Mononuclear cell (primary cell): Measurements from ENCODE around the gene CDH23. TPM values are rescaled to one million over a fixed set of nuclear protein-coding genes. Genes with fewer than 3 reads are reported as not detected.

ENCODE experiments used
- H3K27me3 ChIP-seq: 2 replicates; pipeline ENCODE4 v1.6.0; 2011; ENCODE audit warnings: low read length, control low read depth; ENCODE audit not compliant: insufficient read depth
- H3K4me1 ChIP-seq: 2 replicates; pipeline ENCODE4 v1.5.1; 2011; ENCODE audit warnings: mild to moderate bottlenecking, low read length, control low read depth; ENCODE audit not compliant: insufficient read depth
- H3K4me3 ChIP-seq: 2 replicates; pipeline ENCODE4 v1.5.1; 2011; ENCODE audit warnings: mild to moderate bottlenecking, low read length, moderate library complexity
- H3K9me3 ChIP-seq: 2 replicates; pipeline ENCODE4 v1.5.1; 2011; ENCODE audit warnings: low read depth, mild to moderate bottlenecking, control low read depth, low read length
- total RNA-seq: library from RNA; depleted of rRNA; stranded (reverse); fragments of >200 nt; gene quantifications from one replicate; pipeline ENCODE4 v1.2.3, GENCODE V29; 2012

Gene CDH23
- total RNA-seq, 1 donor, result 5.0 TPM

DNA sequence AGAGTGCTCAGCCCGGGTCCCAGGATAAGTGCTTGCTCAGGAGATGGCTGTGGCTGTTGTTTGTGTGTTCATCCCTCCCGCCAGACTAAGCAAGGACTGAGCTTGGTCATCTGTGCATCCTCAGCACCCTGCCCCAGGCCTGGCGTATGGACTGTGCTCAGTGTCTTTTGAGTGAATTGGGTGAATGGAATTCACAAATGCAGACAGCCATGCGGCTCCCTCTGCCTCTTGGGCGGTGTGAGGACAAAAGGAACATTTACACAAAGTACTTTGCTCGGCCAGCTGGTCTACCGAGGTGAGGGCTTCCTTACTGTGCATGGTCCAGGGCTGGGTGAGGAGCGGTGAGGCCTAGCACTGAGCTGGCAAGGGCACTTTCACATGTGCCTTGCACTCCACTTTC, 120.2 kb downstream of the CDH23 start:
- Histone ChIP-seq H3K4me1 (no peaks in the 10 kb centered on the region), H3K9me3 (no peaks in the 10 kb centered on the region), H3K27me3 (no peaks in the 10 kb centered on the region), H3K4me3 (no peak overlapping the region)

DNA sequence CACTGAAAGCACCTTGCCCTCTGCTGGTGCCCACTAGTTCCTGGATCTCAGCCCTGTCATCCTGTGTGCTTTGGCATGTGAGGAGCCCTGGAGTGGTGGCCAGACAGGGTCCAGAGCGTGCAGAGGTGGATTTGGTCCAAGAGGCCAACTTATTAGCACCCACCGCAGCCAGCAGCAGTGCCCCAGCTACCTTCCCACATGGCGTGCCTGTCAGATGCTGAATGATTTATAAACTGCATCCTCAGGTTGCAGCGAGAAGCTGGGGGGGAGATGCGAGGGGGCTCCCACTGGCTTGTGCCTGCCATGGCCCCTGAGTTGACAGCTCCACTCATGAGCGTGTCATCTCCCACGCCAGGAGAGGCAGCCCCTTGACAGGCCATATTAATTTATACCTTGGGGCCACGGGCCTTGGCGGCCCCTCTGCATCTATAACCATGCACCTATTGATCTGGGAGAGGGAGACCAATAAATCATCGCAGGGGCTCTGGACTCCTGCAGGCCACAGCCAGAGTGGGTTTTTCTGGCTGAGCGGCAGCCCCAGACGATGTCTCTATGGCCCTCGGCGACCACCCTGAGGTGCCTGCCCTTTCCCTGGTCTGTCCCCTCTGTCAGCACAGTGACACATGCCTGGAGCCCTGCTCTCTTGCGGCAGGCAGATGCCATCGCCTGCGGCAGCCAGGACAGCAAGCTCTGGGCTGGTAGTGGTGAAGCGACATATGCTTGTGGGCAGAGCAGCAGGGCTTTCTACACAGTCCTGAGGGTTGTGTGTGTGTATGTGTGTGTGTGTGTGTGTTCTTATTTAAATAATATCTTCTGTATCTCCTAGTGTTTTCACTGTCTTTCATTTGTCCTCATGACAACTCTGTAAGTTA, 120.8 kb downstream of the CDH23 start:
- Histone ChIP-seq H3K4me3 (no peak overlapping the region), H3K9me3 (no peaks in the 10 kb centered on the region), H3K4me1 (no peaks in the 10 kb centered on the region), H3K27me3 (no peaks in the 10 kb centered on the region)

DNA sequence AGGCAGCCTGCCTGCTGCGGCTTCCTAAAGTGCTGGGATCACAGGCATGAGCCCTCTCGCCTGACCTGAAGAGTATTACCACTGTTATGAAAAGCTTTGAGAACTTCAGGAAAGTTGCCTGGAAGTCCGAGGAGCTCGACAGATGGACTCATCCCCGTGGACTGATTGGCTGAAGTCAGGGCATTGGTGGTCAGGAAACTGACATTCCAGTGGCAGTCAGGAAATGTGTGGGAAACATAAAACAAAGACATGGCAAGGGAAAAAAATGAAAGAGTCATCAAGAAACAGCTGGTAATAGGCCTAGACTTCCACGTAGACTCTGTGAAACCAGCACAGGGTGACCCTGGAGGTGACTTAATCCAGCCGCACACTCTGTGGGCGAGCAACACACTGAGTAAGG, 123.3 kb downstream of the CDH23 start:
- H3K4me3 ChIP-seq, result no peak overlapping the region
- no peaks in the 10 kb centered on the region for H3K27me3 ChIP-seq
- H3K9me3 ChIP-seq, result no peaks in the 10 kb centered on the region
- H3K4me1 ChIP-seq, result no peaks in the 10 kb centered on the region

DNA sequence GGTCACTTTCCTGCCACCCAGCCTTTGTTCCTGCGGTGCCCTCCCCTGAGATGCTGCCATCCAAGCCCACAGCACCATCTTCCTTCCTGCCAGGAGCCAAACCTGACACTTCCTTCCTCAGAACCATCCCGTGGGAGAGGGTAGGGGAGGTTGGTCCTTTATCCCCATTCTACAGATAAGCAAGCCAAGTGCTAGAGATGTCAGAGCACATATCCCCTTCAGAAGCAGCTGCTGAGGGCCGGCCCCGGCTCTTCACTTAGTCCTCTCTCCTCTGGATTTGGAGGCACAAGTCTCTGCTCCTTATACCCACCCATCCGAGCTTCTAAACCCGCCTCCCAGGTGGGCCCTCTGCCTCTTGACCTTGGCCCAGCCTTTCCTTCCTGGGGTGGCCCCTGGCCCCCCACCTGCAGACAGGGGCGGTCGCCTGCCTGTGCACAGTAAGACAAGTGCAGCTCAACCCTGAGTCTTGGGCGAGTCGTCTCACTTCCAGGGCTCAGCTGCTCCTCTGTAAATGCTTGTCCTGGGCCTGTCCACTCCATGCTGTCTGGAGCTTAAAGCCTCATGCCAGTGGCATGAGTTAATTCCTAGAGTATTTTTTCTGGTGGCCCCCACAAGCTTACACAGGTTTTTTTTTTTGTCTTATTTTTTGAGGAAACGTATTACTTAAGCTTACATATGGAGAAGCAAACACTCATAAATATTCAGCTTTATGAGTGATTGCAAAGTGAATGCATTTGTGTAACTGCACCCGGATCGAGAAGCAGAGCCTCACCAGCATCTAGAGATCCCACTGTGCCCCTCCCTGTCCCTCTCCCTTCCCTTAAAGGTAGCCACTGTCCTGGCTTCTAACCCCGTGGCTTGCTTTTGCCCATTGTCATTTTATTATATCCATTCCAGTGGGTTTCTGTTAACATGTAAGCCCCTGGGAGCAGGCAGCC, 125.1 kb downstream of the CDH23 start:
- Histone ChIP-seq H3K4me3 (no peak overlapping the region), H3K9me3 (no peaks in the 10 kb centered on the region), H3K27me3 (no peaks in the 10 kb centered on the region), H3K4me1 (no peaks in the 10 kb centered on the region)

DNA sequence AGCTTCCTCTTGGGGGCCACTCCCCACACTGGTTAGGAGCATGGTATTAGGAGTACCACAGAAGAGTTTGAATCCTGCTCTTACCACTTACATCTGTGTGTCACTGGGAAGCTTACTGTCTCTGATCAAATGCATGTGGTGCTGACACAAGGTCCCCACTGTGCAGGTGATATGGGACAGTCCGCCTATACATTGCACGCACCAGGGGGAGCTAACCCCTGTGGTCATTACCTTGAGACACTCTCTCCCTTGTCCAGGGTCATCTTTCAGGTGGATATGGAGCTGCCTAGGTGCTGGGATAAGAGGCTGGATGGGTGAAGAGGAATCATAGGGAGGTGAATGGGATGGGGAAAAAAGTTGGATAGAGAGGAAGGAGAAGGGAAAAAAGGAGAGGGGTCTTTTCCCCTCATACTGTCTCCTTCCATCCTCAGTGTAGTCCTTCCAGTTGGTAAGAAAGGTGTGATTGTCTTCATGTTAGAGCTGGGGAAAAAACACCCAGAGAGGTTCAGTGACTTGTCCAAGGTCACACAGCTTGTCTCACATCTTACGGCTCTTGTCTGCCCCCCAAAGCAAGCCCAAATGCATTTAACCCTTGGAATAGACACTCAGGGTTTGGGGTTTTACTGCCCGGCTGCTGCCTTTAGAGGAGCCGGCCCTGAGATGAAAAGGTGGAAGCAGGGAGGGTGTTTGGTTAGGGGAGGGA, 125.9 kb downstream of the CDH23 start:
- no peaks in the 10 kb centered on the region for H3K27me3 ChIP-seq
- no peaks in the 10 kb centered on the region for H3K4me1 ChIP-seq
- no peaks in the 10 kb centered on the region for H3K9me3 ChIP-seq
- H3K4me3 ChIP-seq, result no peak overlapping the region

DNA sequence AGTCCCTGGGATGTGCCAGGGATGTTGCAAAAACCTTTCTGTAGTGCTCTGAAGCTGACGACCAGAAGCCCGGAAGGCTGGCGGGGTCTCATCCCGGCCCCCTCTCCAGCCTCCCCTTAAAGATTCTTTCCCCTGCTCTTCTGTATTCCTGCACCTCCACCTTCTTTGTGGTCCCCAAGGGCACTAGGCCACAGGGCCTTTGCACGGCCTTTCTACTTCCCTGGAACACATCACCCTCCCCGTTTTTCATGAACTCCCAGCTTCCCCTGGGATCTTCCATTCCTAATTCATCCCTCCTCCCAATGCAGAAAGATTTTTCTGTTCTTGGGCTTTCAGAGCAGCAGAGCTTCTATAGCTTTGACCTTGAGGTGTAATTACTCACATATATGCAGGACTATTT, 127.0 kb downstream of the CDH23 start:
- Histone ChIP-seq H3K4me3 (no peak overlapping the region), H3K4me1 (no peaks in the 10 kb centered on the region), H3K27me3 (no peaks in the 10 kb centered on the region), H3K9me3 (no peaks in the 10 kb centered on the region)

DNA sequence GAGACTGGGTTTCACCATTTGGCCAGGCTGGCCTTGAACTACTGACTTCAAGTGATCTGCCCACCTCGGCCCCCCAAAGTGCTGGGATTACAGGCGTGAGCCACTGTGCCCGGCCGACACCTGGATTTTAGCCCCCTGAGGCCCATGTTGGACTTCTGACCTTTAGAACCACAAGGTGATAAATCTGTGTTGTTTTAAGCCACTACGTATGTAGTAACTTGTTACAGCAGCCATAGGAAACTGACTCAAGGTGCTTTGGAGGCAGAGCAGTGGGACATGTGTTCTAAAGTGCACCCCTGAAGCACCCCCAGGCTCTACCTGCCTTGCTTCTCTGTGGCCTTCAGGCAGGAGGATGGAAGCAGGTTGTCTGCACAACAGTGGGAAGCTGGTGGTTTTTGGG, 128.4 kb downstream of the CDH23 start:
- Histone ChIP-seq H3K27me3 (no peaks in the 10 kb centered on the region), H3K9me3 (no peaks in the 10 kb centered on the region), H3K4me3 (no peak overlapping the region), H3K4me1 (no peaks in the 10 kb centered on the region)

DNA sequence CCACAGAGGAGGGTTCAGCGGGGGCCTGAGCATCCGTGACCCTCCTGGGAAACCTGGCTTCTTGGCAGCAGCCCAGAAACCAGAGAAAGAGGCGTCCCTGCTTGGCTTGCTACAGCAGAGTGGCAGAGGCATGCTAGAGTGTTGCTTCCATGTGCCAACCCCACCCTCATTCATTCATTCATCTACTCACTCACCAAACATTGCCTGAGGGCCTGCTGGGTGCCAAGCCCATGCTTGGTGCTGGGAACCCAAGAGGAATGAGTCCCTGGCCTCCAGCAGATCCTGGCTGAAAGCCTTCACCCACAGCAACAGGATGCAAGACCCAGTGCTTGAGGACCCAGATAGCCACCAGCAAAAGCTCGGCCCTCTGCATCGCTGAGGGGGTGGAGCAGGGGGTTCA, 129.0 kb downstream of the CDH23 start:
- H3K4me3 ChIP-seq, result no peak overlapping the region
- H3K27me3 ChIP-seq, result no peaks in the 10 kb centered on the region
- H3K9me3 ChIP-seq, result no peaks in the 10 kb centered on the region
- no peaks in the 10 kb centered on the region for H3K4me1 ChIP-seq

DNA sequence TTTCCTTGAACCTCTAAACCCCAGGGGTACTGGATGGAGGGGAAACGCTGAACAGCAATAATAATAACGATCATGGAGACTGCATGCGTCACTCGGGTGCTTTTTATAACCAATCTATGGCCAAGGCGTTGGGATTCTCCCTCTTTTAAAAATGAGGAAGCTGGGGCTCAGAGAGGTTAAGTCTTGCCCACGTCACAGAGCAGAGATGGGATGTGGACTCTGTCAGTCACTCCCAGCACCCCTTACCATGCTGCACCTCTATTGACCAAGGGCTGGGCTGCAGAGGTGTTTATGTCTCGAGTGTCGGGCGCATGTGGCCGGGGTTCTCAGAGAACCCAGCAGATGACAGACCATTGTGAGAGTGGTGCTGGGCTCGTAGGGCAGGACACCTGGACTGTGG, 129.9 kb downstream of the CDH23 start:
- no peak overlapping the region for H3K4me3 ChIP-seq
- H3K9me3 ChIP-seq, result no peaks in the 10 kb centered on the region
- H3K27me3 ChIP-seq, result no peaks in the 10 kb centered on the region
- H3K4me1 ChIP-seq, result no peaks in the 10 kb centered on the region

DNA sequence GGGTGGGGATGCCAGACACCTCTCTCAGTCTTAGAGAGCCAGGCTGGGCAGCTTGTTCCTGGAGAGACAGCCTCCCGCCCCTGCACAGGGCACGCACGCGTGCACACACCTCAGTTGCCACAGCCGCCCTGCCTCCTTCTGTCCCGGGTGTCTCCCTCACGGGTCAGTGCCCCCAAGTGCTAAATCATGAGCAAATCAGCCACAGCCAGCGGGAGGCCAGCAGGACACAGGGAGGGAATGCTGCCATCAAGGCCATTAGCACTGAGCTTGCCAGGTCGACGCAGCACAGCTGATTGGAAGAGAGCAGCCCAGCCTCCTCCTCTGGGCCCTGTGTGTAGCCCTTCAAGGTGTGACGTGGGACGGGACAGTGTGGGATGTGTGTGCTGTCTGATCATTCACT, 130.4 kb downstream of the CDH23 start:
- no peak overlapping the region for H3K4me3 ChIP-seq
- H3K27me3 ChIP-seq, result no peaks in the 10 kb centered on the region
- H3K9me3 ChIP-seq, result no peaks in the 10 kb centered on the region
- H3K4me1 ChIP-seq, result no peaks in the 10 kb centered on the region

DNA sequence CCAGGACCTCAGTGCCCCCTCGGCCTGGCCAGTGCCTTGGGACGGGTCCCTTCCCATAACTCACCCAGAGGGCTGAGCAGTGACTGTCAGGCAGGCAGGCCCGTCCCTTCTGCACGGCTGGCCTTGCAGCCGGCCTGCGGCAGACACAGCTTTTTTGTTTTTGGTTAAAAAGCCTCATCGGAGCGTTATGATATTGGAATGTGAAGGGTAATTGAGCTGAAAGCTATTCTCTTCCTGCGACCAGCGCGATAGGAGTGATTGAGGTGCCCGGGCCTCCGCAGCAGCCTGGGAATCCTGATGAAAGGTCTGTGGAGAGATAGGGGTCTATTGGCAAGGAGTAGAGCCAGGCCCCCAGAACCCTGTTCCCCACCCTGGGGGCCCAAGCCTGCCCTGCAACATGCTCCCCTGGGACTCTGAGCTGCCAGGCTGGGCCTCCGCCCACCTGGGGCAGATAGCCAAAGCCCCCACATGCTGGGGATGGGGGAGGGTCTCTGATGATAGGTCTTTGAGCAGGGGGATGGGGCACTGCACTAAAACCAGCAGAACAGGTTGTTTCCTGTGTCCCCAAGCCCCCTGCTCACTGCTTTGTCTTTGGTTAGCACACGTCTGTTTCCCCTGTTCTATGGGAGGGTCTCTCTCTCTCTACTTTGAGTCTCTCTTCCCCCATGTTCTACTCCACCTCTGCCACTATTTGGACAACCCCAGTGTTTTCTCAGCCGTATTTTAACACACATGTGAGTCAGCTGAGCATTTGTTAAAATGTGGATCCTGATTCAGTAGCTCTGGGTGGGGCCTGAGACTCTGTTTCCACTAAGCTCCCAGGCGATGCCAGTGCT, 131.9 kb downstream of the CDH23 start:
- H3K4me1 ChIP-seq, result no peaks in the 10 kb centered on the region
- H3K27me3 ChIP-seq, result no peaks in the 10 kb centered on the region
- no peaks in the 10 kb centered on the region for H3K9me3 ChIP-seq
- H3K4me3 ChIP-seq, result no peak overlapping the region

DNA sequence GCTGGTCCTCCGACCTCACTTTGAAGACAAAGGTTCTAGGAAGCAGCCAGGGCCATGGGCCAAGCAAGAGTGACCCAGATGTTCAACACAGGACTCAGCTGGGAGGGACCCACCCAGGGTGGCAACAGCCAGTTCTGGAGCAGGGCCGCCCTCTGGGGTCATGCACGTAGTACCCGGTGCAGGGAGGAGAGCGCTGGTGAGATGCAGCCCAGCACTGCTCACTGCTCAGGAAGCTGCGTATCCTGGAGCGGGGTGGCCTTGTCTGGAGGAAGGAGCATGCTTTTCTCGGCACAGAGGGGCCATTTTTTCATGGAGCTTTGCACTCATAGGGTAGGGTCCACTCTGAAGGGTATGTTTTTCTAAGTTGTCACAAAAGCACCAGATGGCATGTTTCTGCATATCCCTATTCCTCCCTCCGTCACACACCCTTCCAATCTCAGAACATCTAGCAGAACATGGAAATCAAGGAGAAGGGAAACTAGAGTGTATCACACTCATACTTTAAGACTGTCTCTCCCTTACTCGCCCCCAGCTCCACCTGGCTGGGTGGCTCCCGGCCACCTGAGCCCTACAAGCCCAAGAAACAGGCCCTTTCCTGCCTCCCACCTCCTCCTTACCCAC, 132.6 kb downstream of the CDH23 start:
- Histone ChIP-seq H3K27me3 (no peaks in the 10 kb centered on the region), H3K4me3 (no peak overlapping the region), H3K9me3 (no peaks in the 10 kb centered on the region), H3K4me1 (no peaks in the 10 kb centered on the region)

DNA sequence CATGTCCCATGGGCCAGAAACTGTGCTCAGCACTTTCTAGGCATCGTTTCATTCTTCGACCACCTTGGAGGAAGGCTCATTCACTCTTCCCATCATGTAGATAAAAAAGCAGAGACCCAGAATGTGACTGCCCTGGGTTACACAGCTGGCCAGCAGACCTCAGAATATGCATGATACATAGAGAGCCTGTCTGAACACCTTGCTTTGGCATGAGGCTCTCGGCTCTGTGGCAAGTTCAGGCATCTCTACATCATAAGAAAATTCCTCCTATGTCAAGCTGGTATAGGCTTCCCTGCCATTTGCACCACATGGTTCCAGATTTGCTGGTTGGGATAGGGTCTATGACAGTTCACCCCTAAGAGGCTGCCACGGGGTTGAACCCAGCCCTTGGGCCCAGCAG, 134.1 kb downstream of the CDH23 start:
- Histone ChIP-seq H3K27me3 (no peaks in the 10 kb centered on the region), H3K4me3 (no peak overlapping the region), H3K4me1 (no peaks in the 10 kb centered on the region), H3K9me3 (no peaks in the 10 kb centered on the region)
